GM13976 (cell line): ENCODE measurements around the gene PARP3.
"Not testable (repeated sequence)": the region's sequence is repeated elsewhere in the genome, so short reads cannot be mapped to it uniquely, and the experiment has no call there.

ENCODE experiments used
- DNase-seq: peaks from one replicate; pipeline ENCODE4 v3.0.0; 2012; ENCODE audit warnings: low spot score
- CTCF ChIP-seq: IDR thresholded peaks from 2 replicates; pipeline ENCODE4 v1.5.1; 2012; ENCODE audit warnings: borderline replicate concordance, mild to moderate bottlenecking; ENCODE audit not compliant: insufficient read depth; ENCODE audit errors: extremely low read depth, missing control alignments, control extremely low read depth
- in situ Hi-C: fragments of 300-500 bp; cut with MboI; formaldehyde crosslinking; loops from one replicate; pipeline ENCODE4 v1.12.0; 2022; ENCODE audit warnings: low sequenced_read_pairs, mixed read lengths, inconsistent platforms; ENCODE audit not compliant: unreplicated experiment

PARP3 gene

GRCh38 chr3:51941798-51942602 lies at the start of gene PARP3, which contains the start of gene RRP9:
Gene PARP3 (plus strand): TSS chr3:51942363. CDS start chr3:51943356, 993 bp downstream.
Gene RRP9 (minus strand): TSS chr3:51941904. CDS start chr3:51941867, 37 bp downstream.
- in situ Hi-C loops: no loop called here
- DNase-seq: peak; percentile 100

DNA sequence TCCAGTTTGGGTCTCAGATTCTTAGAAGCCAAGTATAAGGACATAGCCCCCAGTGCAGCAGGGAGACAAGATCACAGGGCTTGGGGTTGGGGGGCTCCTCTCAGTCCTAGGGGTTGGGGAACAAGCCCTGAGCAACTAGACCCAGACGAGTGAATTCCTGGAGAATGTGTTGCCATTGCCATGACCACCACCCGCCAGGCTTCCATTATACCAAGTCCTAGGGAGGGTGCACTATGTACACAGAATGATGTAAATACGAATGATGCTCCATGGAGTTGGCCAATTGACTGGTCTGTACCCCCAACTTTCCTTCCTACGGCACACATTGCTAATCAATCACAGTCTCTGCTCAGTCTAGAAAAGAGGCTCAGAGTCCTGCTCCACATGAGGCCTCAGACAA lies 47.8 kb upstream of the PARP3 start:
- in situ Hi-C loops: no loop called here
- DNase-seq: no peak

More at GRCh38 chr3:51941798-51942602, at the start of gene PARP3, which contains the start of gene RRP9:
- peak; percentile 99 for TF ChIP-seq CTCF

DNA sequence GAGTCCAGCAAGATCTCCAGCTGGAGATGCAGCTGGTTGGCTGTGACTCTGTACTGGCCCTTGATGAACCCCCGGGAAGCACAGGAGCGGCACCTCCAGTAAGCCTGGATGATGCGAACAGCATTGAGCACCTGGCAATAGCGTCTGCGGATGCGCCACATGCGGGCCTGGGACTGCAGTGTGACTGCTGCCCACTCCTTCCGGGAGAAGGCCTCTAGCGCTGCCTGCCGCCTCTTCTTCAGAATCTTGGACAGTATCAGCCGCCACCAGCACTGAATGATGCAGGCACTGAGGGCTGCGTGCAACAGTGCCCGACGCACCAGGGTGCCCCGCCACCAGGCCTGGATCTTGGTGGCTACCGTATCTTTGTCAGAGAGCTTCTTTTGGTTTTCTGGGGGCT lies 47.2 kb upstream of the PARP3 start:
- in situ Hi-C loops: no loop called here
- DNase-seq: no peak
- TF ChIP-seq CTCF: no peak

More for the DNA sequence above, 47.8 kb upstream of the PARP3 start:
- TF ChIP-seq CTCF: no peak

DNA sequence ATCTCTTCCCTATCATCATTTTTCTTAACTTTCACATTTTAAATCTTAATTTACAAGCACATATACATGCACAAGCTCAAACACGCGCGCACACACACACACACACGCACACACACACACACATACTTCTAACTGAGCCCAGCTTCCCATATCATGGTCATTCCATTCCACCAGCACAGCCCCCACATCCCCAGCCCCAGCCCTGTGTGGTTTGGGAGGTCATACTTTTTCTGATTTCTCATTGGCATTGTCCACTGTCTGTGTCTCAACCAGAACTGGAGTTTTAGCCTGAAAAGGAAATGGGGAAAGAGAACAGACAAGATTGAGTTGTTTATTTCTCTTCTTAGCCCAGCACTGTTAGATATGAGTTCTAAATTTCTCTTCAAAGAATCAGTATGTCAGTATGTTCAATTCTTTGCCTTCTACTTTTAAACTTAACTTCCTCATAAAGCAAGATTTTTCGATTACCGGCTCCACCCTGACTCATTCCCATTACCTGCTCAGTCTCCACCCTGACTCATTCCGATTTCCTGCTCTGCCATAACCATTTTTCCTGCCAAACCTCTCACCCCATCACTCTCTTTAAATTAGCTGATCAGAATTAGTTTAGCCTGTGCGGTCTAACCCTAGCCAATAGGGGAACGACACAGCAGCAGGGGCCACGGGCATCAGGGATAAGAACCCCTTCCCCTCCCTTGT lies 45.4 kb upstream of the PARP3 start:
- in situ Hi-C loops: no loop called here
- no peak for TF ChIP-seq CTCF
- no peak for DNase-seq

DNA sequence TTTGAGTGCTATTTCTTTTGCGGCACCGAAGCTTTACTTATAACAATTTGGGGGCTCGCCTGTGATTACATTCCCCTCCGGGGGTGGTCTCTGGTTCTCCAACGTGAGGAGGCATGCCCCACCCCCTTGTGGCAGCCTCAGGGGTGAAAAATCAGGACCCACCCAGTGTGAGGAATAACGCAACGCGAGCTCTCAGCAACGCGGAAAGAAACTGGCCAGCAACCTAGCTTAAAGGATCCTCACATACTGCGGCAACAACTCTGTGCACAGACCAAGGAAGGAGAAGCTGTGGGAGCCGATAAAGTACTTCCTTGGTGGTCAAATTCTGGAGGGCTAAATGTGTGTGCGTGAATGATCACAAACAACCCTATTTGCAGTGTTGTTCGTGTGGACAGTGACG lies 44.8 kb upstream of the PARP3 start:
- in situ Hi-C loops: no loop called here
- no peak for TF ChIP-seq CTCF
- DNase-seq: no peak

- in situ Hi-C loops, DNase-seq: not testable (repeated sequence)
These were observed 42.1 kb upstream of the PARP3 start for GRCh38 chr3:51900043-51900442.

DNA sequence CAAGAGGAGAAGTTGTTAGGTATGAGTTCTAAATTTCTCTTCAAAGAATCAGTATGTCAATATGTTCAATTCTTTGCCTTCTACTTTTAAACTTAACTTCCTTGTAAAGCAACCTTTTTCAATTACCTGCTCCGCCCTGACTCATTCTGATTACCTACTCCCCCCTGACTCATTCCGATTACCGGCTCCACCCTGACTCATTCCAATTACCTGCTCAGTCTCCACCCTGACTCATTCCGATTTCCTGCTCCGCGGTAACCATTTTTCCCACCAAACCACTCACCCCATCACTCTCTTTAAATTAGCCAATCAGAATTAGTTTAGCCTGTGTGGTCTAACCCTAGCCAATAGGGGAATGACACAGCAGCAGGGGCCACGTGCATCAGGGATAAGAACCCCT lies 39.8 kb upstream of the PARP3 start:
- DNase-seq, in situ Hi-C loops: not testable (repeated sequence)
